NCI-H128 (cell line): ENCODE data around the gene AFTPH.

Source experiments
- DNase-seq: peaks from one replicate; lab custom pipeline; 2025; ENCODE audit not compliant: unreplicated experiment; lab: John Stamatoyannopoulos, UW

AFTPH gene

GRCh38 chr2:64537991-64538390 lies 13.9 kb downstream of the AFTPH start:
- no peak for DNase-seq

GRCh38 chr2:64538764-64539433 lies 14.8 kb downstream of the AFTPH start:
- no peak for DNase-seq

- DNase-seq, result no peak
These were observed 16.5 kb downstream of the AFTPH start for GRCh38 chr2:64540615-64541014.

- no peak for DNase-seq
These were observed 17.4 kb downstream of the AFTPH start for GRCh38 chr2:64541547-64541946.

- DNase-seq, result no peak
These were observed 18.2 kb downstream of the AFTPH start for GRCh38 chr2:64542071-64543007.

- no peak for DNase-seq
These were observed 19.0 kb downstream of the AFTPH start for GRCh38 chr2:64543008-64543697.

- DNase-seq, result no peak
These were observed 24.6 kb downstream of the AFTPH start for GRCh38 chr2:64548761-64549160.

- no peak for DNase-seq
These were observed 25.9 kb downstream of the AFTPH start for GRCh38 chr2:64550042-64550441.

GRCh38 chr2:64551851-64552250 lies 27.7 kb downstream of the AFTPH start:
- DNase-seq, result no peak

- no peak for DNase-seq
These were observed 30.0 kb downstream of the AFTPH start for GRCh38 chr2:64554117-64554516.

- DNase-seq, result no peak
These were observed 34.4 kb downstream of the AFTPH start for GRCh38 chr2:64558445-64559081.

GRCh38 chr2:64562148-64562784 lies 38.1 kb downstream of the AFTPH start:
- no peak for DNase-seq

- DNase-seq, result no peak
These were observed 39.4 kb downstream of the AFTPH start for GRCh38 chr2:64563436-64563938.

- no peak for DNase-seq
These were observed 42.0 kb downstream of the AFTPH start for GRCh38 chr2:64565949-64566710.

- no peak for DNase-seq
These were observed 43.3 kb downstream of the AFTPH start for GRCh38 chr2:64567473-64567872.

GRCh38 chr2:64568836-64569235 lies 44.7 kb downstream of the AFTPH start:
- no peak for DNase-seq

GRCh38 chr2:64574871-64575270 lies 50.7 kb downstream of the AFTPH start:
- DNase-seq, result no peak

GRCh38 chr2:64581018-64581417 lies 56.9 kb downstream of the AFTPH start:
- DNase-seq, result no peak

- no peak for DNase-seq
These were observed 57.8 kb downstream of the AFTPH start for GRCh38 chr2:64581777-64582539.
